Naive thymus-derived CD8-positive, alpha-beta T cell (primary cell): ENCODE measurements around the gene PRAME. TPM values are rescaled to one million over a fixed set of nuclear protein-coding genes. Genes with fewer than 3 reads are reported as not detected.
A peak's percentile ranks its signal among the peaks of the same experiment; 100 is the strongest.

Experiments
- ATAC-seq, 2 donors: fragments of 150-1000 bp; cut with Tn5 transposase in 1 of 2; sonication (Bioruptor Pico), chemical (Tn5 transposase) in 1 of 2; 1 replicate in 1 of 2; 2 replicates in 1 of 2; pipeline ENCODE4 v1.10.0; 2021; ENCODE audit warnings: mild to moderate bottlenecking in 2 of 2, moderate library complexity in 2 of 2
- POLR2A ChIA-PET: fragments of 350-600 bp; sonication (Branson Sonifier 250); formaldehyde crosslinking; loops from one replicate; lab custom pipeline; 2021; ENCODE audit warnings: antibody characterized with exemption; lab: Charles Lee
- DNase-seq, 10 donors: peaks; one replicate each; pipeline versions ENCODE4 v3.0.0 to v3.0.0-alpha.2; 2020 to 2022
- H3K27ac Mint-ChIP-seq, 10 donors: one replicate each; pipeline ENCODE4 v1.8.0; 2020 to 2022; ENCODE audit warnings: mild to moderate bottlenecking in 10 of 10, mixed read lengths in 10 of 10, moderate library complexity in 4 of 10, inconsistent platforms in 1 of 10
- H3K27me3 Mint-ChIP-seq, 5 donors: one replicate each; pipeline ENCODE4 v1.8.0; 2021 to 2022; ENCODE audit warnings: mixed read lengths in 5 of 5
- H3K36me3 Mint-ChIP-seq, 3 donors: one replicate each; pipeline ENCODE4 v1.8.0; 2020 to 2022; ENCODE audit warnings: mixed read lengths in 3 of 3, mild to moderate bottlenecking in 2 of 3, inconsistent platforms in 1 of 3
- H3K4me1 Mint-ChIP-seq, 4 donors: one replicate each; pipeline ENCODE4 v1.8.0; 2021 to 2022; ENCODE audit warnings: mixed read lengths in 4 of 4
- H3K4me3 Mint-ChIP-seq, 10 donors: one replicate each; pipeline ENCODE4 v1.8.0; 2020 to 2022; ENCODE audit warnings: mild to moderate bottlenecking in 10 of 10, mixed read lengths in 10 of 10, moderate library complexity in 6 of 10, inconsistent platforms in 1 of 10
- H3K9me3 Mint-ChIP-seq, 9 donors: one replicate each; pipeline ENCODE4 v1.8.0; 2020 to 2022; ENCODE audit warnings: mixed read lengths in 9 of 9, mild to moderate bottlenecking in 3 of 9, inconsistent platforms in 1 of 9, moderate library complexity in 1 of 9
- polyA plus RNA-seq, 3 donors: library from polyadenylated mRNA; unstranded; fragments of 300-500 nt; fragmentation: Illumina TruSeq; gene quantifications; one replicate each; pipeline ENCODE4 v1.2.3, GENCODE V29; 2021
- total RNA-seq, 8 experiments: library from RNA in 2 of 8; stranded (reverse) in 2 of 8; gene quantifications; one replicate each; pipeline ENCODE4 v1.2.3 and lab custom pipeline; 2021 to 2026

Gene PRAME
- total and polyA plus RNA-seq, 5 experiments from 2014 or later = not detected

- ATAC-seq (no peak), DNase-seq (peak in 3 of 10 donors; percentile 6 to 12 (median 8))
- H3K27me3 Mint-ChIP-seq = peaks cover 2 to 23% (median 11%) of the 10 kb centered on the region in 5 donors
- no peaks in the 10 kb centered on the region for H3K36me3 Mint-ChIP-seq
- H3K27ac Mint-ChIP-seq = no peak overlapping the region
- peaks cover 0 to 6% (median 2%) of the 10 kb centered on the region in 4 donors for H3K4me1 Mint-ChIP-seq
- POLR2A ChIA-PET = no interaction called here
- no peak overlapping the region for H3K4me3 Mint-ChIP-seq
- no peaks in the 10 kb centered on the region for H3K9me3 Mint-ChIP-seq
Measured at GRCh38 chr22:22576244-22576988, 17.4 kb upstream of the PRAME start.

- ATAC-seq = no peak
- POLR2A ChIA-PET = no interaction called here
- Mint-ChIP-seq H3K4me1 (peaks cover 0 to 5% (median under 1%) of the 10 kb centered on the region in 4 donors), H3K27ac (peak overlapping the region in 1 of 10 donors; percentile 1), H3K4me3 (no peak overlapping the region), H3K9me3 (no peaks in the 10 kb centered on the region), H3K27me3 (peaks cover 7 to 35% (median 18%) of the 10 kb centered on the region in 5 donors), H3K36me3 (no peaks in the 10 kb centered on the region)
- no peak for DNase-seq
Measured at GRCh38 chr22:22574361-22574760, 15.3 kb upstream of the PRAME start.

GRCh38 chr22:22573047-22573889 lies 14.2 kb upstream of the PRAME start:
- H3K4me3 Mint-ChIP-seq = no peak overlapping the region

DNA sequence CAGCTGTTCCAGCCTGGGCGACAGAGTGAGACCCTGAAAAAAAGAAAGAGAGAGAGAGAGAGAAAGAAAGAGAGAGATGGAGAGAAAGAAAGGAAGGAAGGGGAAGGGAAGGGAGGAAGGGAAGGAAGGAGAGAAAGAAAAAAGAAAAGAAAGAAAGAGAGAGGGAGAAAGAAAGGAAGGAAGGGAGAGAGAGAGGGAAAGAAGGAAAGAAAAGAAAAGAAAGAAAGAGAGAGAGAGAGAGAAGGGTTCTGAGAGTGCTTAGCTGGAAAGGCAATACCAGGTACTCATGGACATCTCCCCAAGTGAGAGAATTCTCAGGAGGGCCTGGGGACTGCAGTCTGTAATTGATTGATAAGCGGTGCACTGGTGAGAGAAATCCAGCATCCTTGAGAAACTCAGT lies 12.8 kb upstream of the PRAME start:
- POLR2A ChIA-PET = no interaction called here
- no peak for ATAC-seq
- Mint-ChIP-seq H3K4me1 (peaks cover 0 to 2% (median 0%) of the 10 kb centered on the region in 4 donors), H3K4me3 (no peak overlapping the region), H3K27ac (no peak overlapping the region), H3K36me3 (peaks cover 0 to 2% (median 0%) of the 10 kb centered on the region in 3 donors), H3K27me3 (peaks cover 12 to 37% (median 30%) of the 10 kb centered on the region in 5 donors), H3K9me3 (no peaks in the 10 kb centered on the region)
- no peak for DNase-seq

More at GRCh38 chr22:22573047-22573889, 14.2 kb upstream of the PRAME start:
- Mint-ChIP-seq H3K27me3 (peaks cover 8 to 43% (median 28%) of the 10 kb centered on the region in 5 donors), H3K4me1 (peaks cover 0 to 2% (median 0%) of the 10 kb centered on the region in 4 donors), H3K27ac (no peak overlapping the region), H3K36me3 (peaks cover 0 to 2% (median 0%) of the 10 kb centered on the region in 3 donors), H3K9me3 (no peaks in the 10 kb centered on the region)
- no peak for DNase-seq
- POLR2A ChIA-PET = no interaction called here
- no peak for ATAC-seq

- DNase-seq = no peak
- H3K27me3 Mint-ChIP-seq = peaks cover 17 to 36% (median 30%) of the 10 kb centered on the region in 5 donors
- H3K4me1 Mint-ChIP-seq = peaks cover 0 to 2% (median 0%) of the 10 kb centered on the region in 4 donors
- no peaks in the 10 kb centered on the region for H3K9me3 Mint-ChIP-seq
- no peak for ATAC-seq
- POLR2A ChIA-PET = no interaction called here
- H3K27ac Mint-ChIP-seq = no peak overlapping the region
- no peak overlapping the region for H3K4me3 Mint-ChIP-seq
- peaks cover 0 to 2% (median 0%) of the 10 kb centered on the region in 3 donors for H3K36me3 Mint-ChIP-seq
Measured at GRCh38 chr22:22571429-22571828, 12.4 kb upstream of the PRAME start.

DNA sequence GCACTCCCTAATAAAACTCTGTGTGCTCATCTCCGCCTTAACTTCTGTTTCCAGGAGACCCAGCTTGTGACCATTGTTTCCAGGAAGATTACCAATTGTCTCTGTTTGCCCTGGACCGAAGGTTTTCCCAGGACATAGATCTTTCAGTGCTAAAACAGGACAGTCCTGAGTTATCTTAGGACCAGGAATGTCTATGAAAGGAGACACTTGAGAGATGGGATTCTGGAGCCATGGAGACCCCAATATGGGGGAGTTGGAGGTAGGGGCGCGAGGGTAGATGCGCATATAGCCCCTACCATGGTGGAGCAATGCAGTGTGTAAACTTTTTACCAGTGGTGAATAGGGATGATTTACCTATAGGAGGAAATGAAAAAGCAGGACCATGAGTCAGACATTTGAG lies 10.2 kb upstream of the PRAME start:
- POLR2A ChIA-PET = no interaction called here
- Mint-ChIP-seq H3K9me3 (no peaks in the 10 kb centered on the region), H3K27ac (peak overlapping the region in 1 of 10 donors; percentile 5), H3K36me3 (peaks cover 0 to 2% (median 0%) of the 10 kb centered on the region in 3 donors), H3K27me3 (peaks cover 18 to 33% (median 28%) of the 10 kb centered on the region in 5 donors), H3K4me1 (no peaks in the 10 kb centered on the region), H3K4me3 (no peak overlapping the region)
- no peak for DNase-seq
- no peak for ATAC-seq

DNA sequence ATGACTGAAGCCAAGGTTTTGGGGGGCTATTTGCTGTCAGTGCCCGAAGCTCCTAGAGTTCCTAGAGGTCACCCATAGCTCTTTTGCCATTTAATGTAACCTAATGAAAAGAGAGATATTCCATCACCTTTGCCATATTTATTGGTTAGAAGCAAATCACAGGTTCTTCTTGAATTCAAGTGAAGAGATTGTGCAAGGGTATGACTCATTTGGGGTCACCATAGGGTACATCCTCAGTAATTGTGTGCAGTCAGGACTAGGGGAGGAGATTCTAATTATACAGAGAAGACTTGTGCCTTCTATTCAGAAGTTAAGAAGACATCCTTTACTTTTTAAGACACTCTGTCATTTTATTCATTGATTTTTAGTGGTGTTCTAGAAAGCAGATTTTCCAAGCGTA lies 6.9 kb upstream of the PRAME start:
- Mint-ChIP-seq H3K9me3 (no peaks in the 10 kb centered on the region), H3K4me1 (no peaks in the 10 kb centered on the region), H3K4me3 (no peak overlapping the region), H3K36me3 (peaks cover 0 to 2% (median 0%) of the 10 kb centered on the region in 3 donors), H3K27me3 (peaks cover 14 to 22% (median 16%) of the 10 kb centered on the region in 5 donors), H3K27ac (no peak overlapping the region)
- POLR2A ChIA-PET = no interaction called here
- ATAC-seq (no peak), DNase-seq (no peak)

- Mint-ChIP-seq H3K9me3 (no peaks in the 10 kb centered on the region), H3K4me3 (no peak overlapping the region), H3K27me3 (no peaks in the 10 kb centered on the region), H3K36me3 (no peaks in the 10 kb centered on the region), H3K4me1 (peaks cover 3 to 7% (median 4%) of the 10 kb centered on the region in 4 donors), H3K27ac (no peak overlapping the region)
- DNase-seq (no peak), ATAC-seq (no peak)
- POLR2A ChIA-PET = no interaction called here
Measured at GRCh38 chr22:22558071-22558971, 744 bp downstream of the PRAME start.

- no peak overlapping the region for H3K27ac Mint-ChIP-seq
- no peaks in the 10 kb centered on the region for H3K9me3 Mint-ChIP-seq
- H3K4me3 Mint-ChIP-seq = peak overlapping the region in 1 of 10 donors; percentile 6
- H3K4me1 Mint-ChIP-seq = peaks cover 3 to 7% (median 4%) of the 10 kb centered on the region in 4 donors
- H3K36me3 Mint-ChIP-seq = no peaks in the 10 kb centered on the region
- H3K27me3 Mint-ChIP-seq = no peaks in the 10 kb centered on the region
- ATAC-seq = no peak
- POLR2A ChIA-PET = no interaction called here
- DNase-seq = no peak
Measured at GRCh38 chr22:22556995-22557925, 1.8 kb downstream of the PRAME start.

DNA sequence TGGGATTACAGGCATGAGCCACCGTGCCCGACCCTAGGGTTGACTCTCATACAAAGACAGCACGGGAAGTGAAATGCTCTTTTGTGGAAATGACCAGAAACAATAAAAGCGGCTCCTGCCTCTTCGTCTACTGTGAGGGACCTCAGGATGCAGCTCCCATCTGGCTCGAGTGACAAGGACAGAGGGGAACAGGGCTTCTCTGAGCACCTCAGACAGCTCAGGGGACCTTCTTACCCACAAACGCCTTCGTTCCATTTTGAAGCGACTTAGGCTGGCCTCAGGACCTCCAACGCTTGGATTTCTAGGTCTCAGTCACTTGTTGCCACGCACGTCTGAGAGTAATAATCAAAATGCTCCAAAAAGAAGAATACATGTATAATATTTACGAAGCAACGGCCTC lies 2.5 kb downstream of the PRAME start:
- Mint-ChIP-seq H3K9me3 (no peaks in the 10 kb centered on the region), H3K4me3 (no peak overlapping the region), H3K36me3 (no peaks in the 10 kb centered on the region), H3K27ac (no peak overlapping the region), H3K4me1 (peaks cover 3 to 7% (median 4%) of the 10 kb centered on the region in 4 donors), H3K27me3 (no peaks in the 10 kb centered on the region)
- POLR2A ChIA-PET = no interaction called here
- no peak for ATAC-seq
- no peak for DNase-seq

DNA sequence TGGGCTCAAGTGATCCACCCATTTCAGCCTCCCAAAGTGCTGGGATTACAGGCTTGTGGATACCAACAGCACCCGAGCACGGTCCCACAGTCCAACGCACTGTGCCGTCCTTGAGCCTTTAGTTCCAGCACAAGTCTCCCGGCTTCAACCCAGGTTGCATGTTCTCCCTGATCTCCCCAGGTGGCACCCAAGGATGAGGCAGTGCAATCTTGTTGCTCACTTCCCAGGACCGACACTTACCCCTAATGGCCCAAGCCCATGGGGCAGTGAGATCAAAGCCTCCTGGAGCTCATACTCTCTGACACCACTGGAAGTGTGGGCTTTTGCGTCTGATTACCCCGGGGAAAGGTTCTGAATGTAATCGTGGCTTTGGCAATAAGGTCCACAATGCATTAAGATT lies 3.5 kb downstream of the PRAME start:
- Mint-ChIP-seq H3K27me3 (no peaks in the 10 kb centered on the region), H3K36me3 (no peaks in the 10 kb centered on the region), H3K4me3 (no peak overlapping the region), H3K4me1 (peaks cover 3 to 7% (median 4%) of the 10 kb centered on the region in 4 donors), H3K27ac (peak overlapping the region in 1 of 10 donors; percentile 13), H3K9me3 (no peaks in the 10 kb centered on the region)
- DNase-seq = no peak
- ATAC-seq = no peak
- POLR2A ChIA-PET = no interaction called here
